Measurements from ENCODE around the gene AURKAIP1.

The AURKAIP1 gene

GRCh38 chr1:1359664-1360468, 15.1 kb downstream of the AURKAIP1 start:
- peak; percentile 41 for DNase-seq

- DNase-seq = no peak
These were observed 15.7 kb downstream of the AURKAIP1 start for GRCh38 chr1:1359308-1359663.

- DNase-seq = peak; percentile 96
These were observed 16.4 kb downstream of the AURKAIP1 start, which contains the start of gene MXRA8 for GRCh38 chr1:1358433-1359271. Gene MXRA8 (minus strand): TSS chr1:1358555. CDS start chr1:1358504, 51 bp downstream.

GRCh38 chr1:1357871-1358432, 17.1 kb downstream of the AURKAIP1 start:
- peak; percentile 67 for DNase-seq

- DNase-seq = no peak
These were observed 18.1 kb downstream of the AURKAIP1 start for GRCh38 chr1:1356796-1357401.

- DNase-seq = peak; percentile 47
These were observed 18.7 kb downstream of the AURKAIP1 start for GRCh38 chr1:1356166-1356795.

- no peak for DNase-seq
These were observed 19.6 kb downstream of the AURKAIP1 start for GRCh38 chr1:1355416-1355815.

GRCh38 chr1:1354271-1355247, 20.4 kb downstream of the AURKAIP1 start:
- DNase-seq = no peak

GRCh38 chr1:1353389-1354151, 21.4 kb downstream of the AURKAIP1 start:
- DNase-seq = peak; percentile 48

GRCh38 chr1:1352786-1353388, 22.1 kb downstream of the AURKAIP1 start:
- peak; percentile 81 for DNase-seq

- DNase-seq = peak; percentile 56
These were observed 23.2 kb downstream of the AURKAIP1 start for GRCh38 chr1:1351511-1352427.

GRCh38 chr1:1349256-1350012, 25.6 kb downstream of the AURKAIP1 start, which contains the start of gene DVL1:
Gene DVL1 (minus strand): TSS chr1:1349418. CDS start chr1:1349065, 353 bp downstream.
- DNase-seq = peak; percentile 87

GRCh38 chr1:1348420-1349255, 26.4 kb downstream of the AURKAIP1 start:
- DNase-seq = peak; percentile 63

GRCh38 chr1:1347663-1348419, 27.2 kb downstream of the AURKAIP1 start:
- peak; percentile 64 for DNase-seq

GRCh38 chr1:1347026-1347595, 27.9 kb downstream of the AURKAIP1 start:
- DNase-seq = no peak

- no peak for DNase-seq
These were observed 28.5 kb downstream of the AURKAIP1 start for GRCh38 chr1:1346501-1346890.

Measured in NCI-H82 (cell line).